ENCODE measurements around the gene MSH4.
"Not testable (repeated sequence)": the region's sequence is repeated elsewhere in the genome, so short reads cannot be mapped to it uniquely, and the experiment has no call there.

MSH4 gene

DNA sequence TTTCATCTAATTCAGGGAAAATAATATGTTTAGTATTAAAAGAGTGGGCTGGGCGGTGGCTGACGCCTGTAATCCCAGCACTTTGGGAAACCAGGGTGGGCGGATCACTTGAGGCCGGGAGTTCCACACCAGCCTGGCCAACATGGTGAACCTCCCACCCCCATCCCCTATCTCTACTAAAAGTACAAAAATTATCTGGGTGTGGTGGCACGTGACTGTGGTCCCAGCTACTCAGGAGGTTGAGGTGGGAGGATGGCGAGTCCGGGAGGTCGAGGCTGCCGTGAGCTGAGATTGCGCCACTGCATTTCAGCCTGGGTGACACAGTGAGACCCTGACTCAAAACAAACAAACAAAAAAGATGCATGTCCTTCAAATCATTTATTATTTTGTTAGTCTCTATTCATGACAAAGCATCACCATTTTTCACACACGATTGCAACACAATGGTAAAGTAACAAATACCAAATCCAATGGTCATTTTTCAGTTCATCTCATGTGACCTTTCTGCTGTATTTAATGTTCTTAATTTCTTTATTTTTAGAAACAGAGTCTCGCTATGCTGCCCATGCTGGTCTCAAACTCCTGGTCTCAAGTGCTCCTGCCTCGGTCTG, 1.0 kb downstream of the MSH4 start:
- DNase-seq = no peak

DNA sequence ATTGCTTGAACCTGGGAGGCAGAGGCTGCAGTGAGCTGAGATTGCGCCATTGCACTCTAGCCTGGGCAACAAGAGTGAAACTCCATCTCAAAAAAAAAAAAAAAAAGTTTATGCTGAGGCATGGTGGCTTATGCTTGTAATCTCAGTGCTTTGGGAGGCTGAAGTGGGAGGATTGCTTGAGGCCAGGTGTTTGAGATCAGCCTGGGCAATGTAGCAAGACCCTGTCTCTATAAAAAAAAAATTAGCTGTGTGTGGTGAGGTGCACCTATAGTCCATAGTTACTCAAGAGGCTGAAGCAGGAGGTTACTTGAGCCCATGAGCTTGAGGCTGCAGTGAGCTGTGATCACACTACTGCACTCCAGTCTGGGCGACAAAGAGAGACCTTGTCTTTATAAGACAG, 4.8 kb downstream of the MSH4 start:
- DNase-seq = not testable (repeated sequence)

DNA sequence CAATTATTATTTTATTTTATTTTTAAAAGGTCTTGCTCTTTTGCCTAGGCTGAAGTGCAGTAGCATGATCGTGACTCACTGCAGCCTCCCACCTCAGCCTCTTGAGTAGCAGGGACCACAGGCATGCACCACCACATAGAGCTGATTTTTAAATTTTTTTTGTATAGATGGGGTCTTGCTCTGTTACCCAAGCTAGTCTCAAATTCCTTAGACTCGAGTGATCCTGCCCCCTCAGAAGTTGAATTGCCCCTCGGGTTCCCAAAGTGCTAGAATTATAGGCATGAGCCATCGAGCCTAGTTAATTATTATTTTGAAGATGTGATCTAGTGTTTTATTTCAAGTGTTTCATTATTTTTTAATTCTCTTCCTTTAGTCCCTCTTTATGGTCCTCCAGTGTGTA, 12.2 kb downstream of the MSH4 start:
- no peak for DNase-seq

DNA sequence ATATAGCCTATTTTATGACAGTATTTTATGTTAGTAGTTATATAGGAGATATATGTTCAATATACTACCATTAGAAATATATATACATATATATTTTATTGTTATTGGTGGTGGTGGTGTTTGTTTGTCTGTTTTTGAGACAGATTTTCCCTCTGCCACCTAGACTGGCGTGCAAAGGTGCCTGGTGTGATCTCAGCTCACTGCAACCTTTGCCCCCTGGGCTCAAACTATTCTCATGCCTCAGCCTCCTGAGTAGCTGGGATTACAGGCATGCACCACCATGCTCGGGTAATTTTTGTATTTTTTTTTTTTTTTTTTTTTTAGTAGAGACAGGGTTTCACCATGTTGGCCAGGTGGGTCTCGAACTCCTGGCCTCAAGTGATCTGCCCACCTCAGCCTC, 13.4 kb downstream of the MSH4 start:
- DNase-seq = not testable (repeated sequence)

DNA sequence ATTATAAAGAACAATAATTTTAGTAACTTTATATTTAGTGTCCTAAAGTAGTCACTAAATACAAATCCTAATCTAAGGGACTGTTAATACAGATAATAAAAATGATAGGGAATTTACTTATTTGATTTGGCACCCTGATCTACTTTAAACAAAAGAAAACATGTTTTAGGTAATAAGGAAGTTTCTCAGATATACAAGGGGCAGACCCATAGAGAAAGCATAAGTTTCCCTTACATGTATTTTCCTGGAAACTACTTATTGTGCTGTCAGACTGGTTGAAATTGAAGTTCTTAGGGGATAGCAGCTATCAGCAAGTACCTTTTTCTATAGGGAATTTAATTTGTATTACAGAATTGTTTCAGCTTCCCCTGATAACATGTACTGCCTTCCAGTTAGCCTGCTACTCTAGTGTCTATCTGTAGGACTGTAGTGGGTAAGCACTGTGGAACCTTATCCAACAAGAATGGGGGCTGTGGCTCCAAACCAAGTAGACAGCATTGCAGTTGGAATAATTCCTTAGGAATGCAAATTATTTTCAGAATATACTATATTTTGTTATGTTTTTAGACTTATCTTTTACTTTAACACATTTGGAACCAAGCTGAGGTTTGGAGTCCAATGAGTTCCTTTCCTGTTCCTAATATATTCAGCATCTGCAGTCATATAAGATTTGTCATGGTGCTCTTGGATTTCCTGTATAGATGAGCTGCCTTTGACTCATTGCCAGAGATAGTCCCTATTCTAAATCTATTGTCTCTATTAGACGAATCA, 14.7 kb downstream of the MSH4 start:
- no peak for DNase-seq

DNA sequence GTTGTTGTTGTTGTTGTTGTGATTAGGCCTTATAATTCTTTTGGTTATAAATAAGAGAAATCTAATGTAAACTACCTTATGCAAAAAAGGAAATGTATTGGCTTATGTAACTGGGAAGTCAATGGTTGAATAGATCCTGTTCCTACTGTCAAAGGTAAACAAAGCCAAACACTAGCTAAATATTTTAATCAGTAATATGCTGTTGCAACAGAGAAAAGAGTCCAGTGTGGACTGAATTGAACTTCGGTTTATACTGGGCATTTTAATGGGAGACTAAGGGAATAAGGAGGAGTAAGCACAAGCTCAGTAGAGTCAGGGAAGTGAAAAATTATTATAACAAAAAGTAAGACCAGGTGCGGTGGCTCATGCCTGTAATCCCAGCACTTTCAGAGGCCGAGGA, 15.4 kb downstream of the MSH4 start:
- no peak for DNase-seq

DNA sequence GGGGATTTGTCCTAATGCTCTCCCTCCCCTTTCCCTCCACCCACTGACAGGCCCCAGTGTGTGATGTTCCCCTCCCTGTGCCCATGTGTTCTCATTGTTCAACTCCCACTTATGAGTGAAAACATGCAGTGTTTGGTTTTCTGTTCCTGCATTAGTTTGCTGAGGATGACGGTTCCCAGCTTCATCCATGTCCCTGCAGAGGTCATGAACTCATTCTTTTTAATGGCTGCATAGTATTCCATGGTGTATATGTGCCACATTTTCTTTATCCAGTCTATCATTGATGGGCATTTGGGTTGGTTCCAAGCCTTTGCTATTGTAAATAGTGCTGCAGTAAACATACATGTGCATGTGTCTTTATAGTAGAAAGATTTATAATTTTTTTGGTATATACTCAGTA, 26.9 kb downstream of the MSH4 start:
- DNase-seq = not testable (repeated sequence)

DNA sequence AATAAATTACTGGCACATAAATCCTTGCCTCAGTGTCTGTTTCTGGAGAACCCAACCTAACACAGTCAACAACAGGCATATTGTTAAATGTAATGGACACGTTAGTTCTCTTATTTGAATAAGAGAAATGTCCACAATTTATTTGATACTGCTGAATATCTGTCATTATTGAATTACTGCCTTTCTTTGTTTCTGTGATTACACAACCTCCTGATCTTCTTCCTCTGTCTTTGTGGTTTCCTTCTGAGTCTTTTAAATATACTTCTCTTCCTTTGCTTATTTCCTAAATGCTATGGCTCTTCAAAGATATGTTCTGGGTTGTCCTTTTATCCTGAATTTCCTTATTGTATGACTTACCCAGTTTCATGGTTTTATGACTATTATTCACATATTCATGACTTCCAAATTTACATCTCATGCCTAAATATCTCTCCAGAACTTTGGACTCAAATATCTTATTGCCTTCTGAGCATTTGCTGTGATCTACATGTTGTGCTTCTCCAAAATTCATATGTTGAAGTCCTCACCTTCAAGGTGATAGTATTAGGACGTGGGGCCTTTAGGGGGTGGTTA, 39.9 kb downstream of the MSH4 start:
- no peak for DNase-seq

DNA sequence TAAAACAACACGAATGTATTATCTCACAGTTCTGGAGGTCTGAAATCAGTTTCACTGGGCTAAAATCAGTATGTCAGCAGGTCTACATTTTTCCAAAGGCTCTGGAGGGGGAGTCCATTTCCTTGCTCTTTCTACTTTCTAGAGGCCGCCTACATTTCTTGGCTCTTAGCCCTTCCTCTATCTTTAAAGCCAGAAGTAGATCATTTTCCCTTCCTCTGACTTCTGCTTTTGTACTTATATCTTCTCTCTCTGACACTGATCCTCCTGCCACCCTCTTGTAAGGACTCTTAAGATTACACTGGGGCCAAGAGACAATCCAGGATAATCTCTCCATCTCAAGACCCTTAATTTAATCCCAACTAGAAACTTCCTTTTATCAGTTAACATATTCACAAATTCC, 41.4 kb downstream of the MSH4 start:
- no peak for DNase-seq

DNA sequence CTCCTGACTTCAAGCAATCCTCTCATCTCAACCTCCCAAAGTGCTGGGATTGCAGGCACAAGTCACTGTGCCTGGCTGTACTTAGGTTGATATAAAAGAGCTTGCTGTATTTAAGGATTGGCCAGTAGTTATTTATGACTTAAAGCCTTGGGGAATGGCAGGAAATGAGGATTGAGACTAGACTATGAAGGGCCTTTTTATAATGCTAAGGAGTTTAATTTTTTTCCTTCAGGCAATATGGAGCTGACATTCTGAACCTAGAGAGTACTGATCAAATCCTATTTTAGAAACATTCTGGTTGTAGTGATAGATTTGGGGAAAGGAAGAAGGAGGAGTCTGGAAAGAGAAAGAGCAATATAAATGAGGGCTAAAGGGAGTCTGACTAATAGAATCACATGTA, 44.7 kb downstream of the MSH4 start:
- DNase-seq = no peak

DNA sequence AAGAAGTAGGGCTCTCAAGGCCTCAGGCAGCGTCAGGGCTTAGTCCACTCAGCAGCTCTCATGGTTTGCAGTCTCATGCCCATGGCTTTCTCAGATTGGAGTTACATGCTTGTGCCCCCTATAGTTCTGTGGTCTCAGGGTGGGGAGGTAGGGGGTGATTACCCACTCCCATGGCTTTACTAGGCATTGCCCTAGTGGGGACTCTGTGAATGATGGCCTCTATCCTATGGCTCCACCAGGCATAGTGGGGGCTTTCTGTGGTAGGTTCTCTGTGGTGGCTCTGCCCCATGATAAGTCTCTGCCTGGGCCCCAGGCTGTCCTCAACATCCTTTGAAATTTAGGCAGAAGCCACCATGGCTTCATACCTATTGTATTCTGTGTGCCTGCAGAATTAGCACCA, 48.9 kb downstream of the MSH4 start:
- no peak for DNase-seq

DNA sequence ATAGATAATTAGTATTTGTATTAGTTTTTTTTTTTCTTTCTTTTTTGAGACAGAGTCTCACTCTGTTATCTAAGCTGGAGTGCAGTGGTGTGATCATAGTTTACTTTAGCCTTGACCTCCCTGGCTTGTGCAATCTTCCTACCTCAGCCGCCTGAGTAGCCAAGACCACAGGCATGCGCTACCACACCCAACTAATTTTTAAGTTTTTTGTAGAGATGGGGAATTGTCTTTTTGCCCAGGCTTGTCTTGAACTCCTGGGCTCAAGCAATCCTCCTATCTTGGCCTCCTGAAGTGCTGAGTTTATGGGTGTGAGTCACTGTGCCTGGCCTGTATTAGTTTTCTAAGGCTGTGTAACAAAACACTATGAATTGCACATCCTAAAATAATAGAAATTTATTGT, 58.3 kb downstream of the MSH4 start:
- DNase-seq = no peak

DNA sequence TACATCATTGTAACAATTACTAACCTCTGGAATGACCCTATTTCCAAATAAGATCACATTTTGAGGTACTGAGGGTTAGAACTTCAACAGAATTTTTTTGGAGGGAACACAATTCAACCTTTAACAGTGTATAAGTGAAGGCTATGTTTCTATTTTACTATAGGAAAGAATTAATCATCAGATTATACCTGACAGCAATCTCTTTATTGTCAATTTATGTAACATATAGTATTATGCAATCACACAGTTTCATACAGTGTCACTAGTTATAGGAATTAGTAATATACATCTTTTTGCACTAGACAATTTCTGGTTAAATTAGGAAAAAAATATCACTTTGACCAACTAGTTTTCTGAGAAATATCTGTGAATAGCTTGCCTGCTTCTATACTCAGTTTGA, 59.1 kb downstream of the MSH4 start:
- DNase-seq = no peak

DNA sequence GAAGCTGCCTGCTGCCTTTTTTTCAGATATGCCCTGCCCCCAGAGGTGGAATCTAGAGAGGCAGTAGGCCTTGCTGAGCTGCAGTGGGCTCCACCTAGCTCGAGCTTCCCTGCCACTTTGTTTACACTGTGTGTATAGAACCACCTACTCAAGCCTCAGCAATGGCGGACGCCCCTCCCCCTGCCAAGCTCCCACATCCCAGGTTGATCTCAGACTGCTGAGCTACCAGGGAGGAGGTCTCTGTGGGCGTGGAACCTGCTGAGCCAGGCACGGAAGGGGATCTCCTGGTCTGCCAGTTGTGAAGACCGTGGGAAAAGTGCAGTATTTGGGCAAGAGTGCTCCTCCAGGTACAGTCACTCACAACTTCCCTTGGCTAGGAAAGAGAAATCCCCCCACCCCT, 65.1 kb downstream of the MSH4 start:
- DNase-seq = no peak

DNA sequence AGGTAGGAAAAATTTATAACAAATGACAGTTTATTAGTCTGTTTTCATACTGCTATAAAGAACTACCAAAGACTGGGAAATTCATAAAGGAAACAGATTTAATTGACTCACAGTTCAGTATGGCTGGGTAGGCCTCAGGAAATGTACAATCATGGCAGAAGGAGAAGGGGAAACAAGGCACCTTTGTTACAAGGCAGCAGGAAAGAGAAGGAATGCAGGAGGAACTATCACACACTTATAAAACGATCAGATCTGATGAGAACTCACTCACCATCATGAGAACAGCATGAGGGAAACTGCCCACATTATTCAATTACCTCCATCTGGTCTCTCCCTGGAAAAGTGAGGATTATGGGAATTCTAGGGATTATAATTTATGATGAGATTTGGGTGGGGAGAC, 74.3 kb downstream of the MSH4 start:
- no peak for DNase-seq

DNA sequence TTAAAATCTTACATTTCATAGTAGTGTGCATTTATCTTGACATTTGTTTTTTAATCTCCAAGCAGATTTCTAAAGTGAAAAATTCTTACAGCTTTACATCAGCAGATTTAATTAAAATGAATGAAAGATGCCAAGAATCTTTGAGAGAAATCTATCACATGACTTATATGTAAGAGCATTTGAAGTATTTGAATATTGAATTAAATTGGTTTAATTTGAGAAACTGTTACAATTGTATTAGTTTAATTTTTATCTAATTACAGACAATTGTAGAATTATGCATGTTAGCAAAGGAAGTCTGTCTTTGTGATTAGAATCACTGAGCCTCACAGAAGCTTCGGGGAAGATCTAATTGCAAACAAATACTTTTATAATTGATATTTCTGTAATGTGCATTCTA, 83.3 kb downstream of the MSH4 start:
- no peak for DNase-seq

DNA sequence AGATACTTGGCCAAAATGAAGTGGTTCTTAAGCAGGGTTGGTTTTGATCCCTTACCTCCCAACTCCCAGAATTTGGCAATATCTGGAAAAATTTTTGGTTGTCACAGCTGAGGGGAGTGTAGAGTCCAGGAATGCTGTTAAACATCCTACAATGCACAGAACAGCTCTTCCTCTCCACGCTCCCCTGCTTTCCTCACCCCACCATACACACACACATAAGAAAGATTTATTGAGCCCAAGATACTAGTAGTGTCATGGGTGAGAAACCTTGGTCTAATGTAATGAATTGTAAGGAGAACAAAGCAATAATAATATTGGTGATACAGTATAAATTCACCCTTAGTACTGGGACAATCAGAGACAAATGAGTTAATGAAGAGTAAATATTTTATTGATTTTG, 87.8 kb downstream of the MSH4 start:
- DNase-seq = no peak

DNA sequence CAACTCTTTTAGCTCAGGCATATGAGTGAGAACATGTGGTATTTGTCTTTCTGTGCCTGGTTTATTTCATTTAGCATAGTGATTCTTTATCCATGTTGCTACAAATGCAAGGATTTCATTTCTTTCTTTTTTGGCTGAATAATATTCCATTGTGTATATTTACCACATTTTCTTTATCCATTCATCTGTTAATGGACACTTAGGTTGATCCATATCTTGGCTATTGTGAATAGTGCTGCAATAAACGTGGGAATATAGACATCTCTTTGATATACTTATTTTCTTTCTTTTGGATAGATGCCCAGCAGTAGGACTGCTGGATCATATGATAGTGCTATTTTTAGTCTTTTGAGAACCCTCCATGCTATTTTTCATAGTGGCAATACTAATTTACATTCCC, 104.7 kb downstream of the MSH4 start:
- no peak for DNase-seq

DNA sequence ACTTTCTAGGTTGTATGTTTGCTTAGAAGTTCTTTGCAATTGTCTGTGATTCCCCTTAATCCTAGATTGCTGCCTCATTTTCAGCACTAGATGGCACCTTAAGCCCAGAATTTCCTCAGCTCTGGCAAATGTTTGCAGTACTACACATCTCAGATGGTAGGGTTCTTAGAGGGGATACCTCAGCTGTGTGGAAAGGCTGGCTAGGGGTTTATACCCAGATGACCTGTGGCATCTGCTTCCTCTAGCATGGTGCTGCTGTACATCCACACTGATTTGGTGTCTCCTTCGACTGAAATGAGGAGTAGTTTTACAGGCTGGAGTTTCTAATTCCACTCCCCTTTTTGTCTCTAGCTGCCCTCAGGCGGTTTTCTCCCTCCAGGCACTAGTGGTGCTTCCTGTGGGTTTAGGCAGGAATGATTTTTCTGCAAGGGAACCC, 112.1 kb downstream of the MSH4 start:
- DNase-seq = no peak

DNA sequence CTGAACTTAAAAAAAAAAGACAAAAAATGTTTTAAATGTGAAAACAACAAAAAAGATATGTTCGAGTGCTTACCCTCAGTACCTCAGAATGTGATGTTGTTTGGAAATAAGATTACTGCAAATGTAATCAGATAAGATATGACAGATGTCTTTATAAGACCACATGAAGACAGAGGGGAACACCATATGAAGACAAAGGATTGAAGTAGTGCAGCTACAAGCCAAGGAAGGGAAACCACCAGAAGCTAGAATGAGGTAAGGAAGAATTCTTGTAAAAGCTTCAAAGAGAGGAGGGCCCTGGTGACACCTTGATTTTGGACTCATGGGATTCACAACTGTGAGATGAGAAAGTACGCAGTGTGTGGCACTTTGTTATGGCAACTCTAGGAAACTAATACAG, 120.2 kb downstream of the MSH4 start:
- no peak for DNase-seq

DNA sequence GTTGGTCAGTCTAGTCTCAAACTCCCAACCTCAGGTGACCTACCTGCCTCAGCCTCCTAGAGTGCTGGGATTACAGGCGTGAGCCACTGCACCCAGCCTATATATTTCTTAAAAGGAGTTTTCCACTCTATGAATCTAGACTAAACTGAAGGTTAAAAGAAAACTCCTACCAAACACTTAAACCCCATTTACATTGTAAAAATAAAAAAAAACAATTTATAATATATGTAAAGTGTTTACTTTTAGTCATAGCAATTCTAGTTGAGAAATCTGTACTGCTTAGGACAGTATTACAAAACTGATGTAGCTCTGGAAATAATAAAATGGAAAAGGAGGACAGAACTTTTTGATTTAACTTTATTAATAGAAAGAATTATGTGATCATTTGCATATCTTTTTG, 126.0 kb downstream of the MSH4 start:
- DNase-seq = no peak

DNA sequence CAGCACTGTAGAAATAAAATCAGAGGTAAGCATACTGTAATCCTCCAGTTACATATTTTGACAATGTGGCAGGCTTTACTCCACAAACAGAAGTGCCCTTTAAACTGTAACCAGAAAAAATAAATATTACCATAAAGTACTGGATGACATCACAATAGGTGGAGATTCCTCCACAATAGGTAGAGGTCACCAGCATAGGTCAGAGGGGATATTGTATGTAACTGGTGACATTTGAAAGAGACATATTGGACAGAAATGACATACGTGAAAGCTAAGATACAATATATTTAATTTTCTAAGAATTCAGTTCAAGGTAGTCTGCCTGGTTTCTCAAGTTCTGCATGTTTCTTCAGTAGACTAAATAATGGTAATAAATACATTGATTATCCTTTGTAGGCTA, 135.6 kb downstream of the MSH4 start, which contains the start of gene ASB17:
Gene ASB17, minus strand, starts transcription at position 101 of the 400 bp plus-strand sequence. CDS start 113 bp downstream, outside the sequence.
- no peak for DNase-seq

DNA sequence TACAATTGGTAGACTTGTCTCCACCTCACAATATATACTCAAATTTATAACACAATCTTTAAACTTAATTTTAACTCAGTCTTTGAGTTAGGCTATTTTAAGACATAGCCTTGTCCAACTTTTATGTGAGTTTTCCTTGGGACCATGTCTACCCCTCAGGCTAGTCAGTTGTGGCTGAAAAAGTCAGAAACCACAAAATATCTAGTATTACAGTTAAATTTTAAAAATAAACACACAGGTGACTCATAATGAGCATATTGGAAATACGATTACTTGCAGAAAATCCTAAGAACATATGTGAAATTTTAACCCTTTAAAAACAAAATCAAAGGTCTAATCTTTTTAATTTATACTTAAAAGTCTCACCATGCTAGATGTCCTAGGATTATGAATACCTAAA, 140.4 kb downstream of the MSH4 start:
- DNase-seq = no peak

DNA sequence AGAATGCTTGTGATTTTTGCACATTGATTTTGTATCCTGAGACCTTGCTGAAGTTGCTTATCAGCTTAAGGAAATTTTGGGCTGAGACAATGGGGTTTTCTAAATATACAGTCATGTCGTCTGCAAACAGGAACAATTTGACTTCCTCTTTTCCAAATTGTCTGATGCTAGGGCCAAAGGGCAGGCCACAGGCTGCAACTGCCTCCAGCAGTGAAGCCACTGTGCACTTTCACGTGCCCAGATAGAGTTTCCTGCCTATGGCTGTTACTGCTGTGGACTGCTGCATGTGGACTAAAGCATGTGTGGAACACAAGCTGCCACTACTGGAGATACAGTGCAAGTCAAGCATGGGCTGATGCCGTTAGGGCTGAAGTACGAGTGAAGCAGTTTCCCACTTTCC, 146.4 kb downstream of the MSH4 start:
- DNase-seq = not testable (repeated sequence)

DNA sequence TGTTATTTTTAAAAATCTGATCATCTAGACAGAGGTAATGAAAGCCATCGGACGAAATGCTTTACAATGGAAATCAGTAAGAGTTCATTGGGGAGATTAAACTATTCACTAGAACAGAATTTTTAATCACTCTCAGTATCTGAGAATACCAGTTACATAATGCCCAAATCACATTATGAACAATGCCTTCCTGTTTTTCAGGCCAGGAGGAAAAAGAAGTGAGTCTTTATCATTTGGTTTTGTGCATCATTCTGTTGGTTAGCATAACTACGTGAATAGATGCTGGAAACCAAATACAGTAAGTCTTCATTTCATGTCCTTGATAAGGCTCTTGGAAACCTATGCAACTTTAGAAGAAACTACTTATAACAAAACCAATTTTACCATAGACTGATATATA, 153.5 kb downstream of the MSH4 start:
- no peak for DNase-seq
